IPS-18a (cell line): ENCODE data around the gene DNAH6.

Experiments used
- H3K27ac ChIP-seq: one replicate; pipeline ENCODE4 v1.5.1; 2013; ENCODE audit warnings: low read length
- H3K27me3 ChIP-seq: one replicate; pipeline ENCODE4 v1.6.1; 2013; ENCODE audit warnings: mild to moderate bottlenecking, low read length; ENCODE audit not compliant: control insufficient read depth, insufficient read depth
- H3K36me3 ChIP-seq: one replicate; pipeline ENCODE4 v1.6.1; 2013; ENCODE audit warnings: low read depth, low read length; ENCODE audit not compliant: control insufficient read depth
- H3K4me1 ChIP-seq: one replicate; pipeline ENCODE4 v1.6.1; 2013; ENCODE audit warnings: low read depth, low read length; ENCODE audit not compliant: control insufficient read depth
- H3K4me3 ChIP-seq: one replicate; pipeline ENCODE4 v1.5.1; 2013; ENCODE audit warnings: low read length
- H3K9ac ChIP-seq: one replicate; pipeline ENCODE4 v1.6.1; 2013; ENCODE audit warnings: mild to moderate bottlenecking, low read length, moderate library complexity
- H3K9me3 ChIP-seq: one replicate; pipeline ENCODE4 v1.6.1; 2013; ENCODE audit warnings: low read depth, low read length; ENCODE audit not compliant: control insufficient read depth

The DNAH6 gene

GRCh38 chr2:84704505-84705244, 188.4 kb downstream of the DNAH6 start:
- Histone ChIP-seq H3K9me3 (peaks cover 5% of the 10 kb centered on the region), H3K4me3 (no peak overlapping the region), H3K36me3 (no peaks in the 10 kb centered on the region), H3K4me1 (no peaks in the 10 kb centered on the region), H3K9ac (no peak overlapping the region), H3K27ac (no peak overlapping the region), H3K27me3 (no peaks in the 10 kb centered on the region)

- Histone ChIP-seq H3K36me3 (no peaks in the 10 kb centered on the region), H3K9ac (no peak overlapping the region), H3K4me3 (no peak overlapping the region), H3K27ac (no peak overlapping the region), H3K4me1 (no peaks in the 10 kb centered on the region), H3K27me3 (no peaks in the 10 kb centered on the region), H3K9me3 (peaks cover 5% of the 10 kb centered on the region)
These were observed 189.6 kb downstream of the DNAH6 start for GRCh38 chr2:84705858-84706257.

- Histone ChIP-seq H3K27ac (no peak overlapping the region), H3K9me3 (no peaks in the 10 kb centered on the region), H3K4me3 (no peak overlapping the region), H3K27me3 (no peaks in the 10 kb centered on the region), H3K4me1 (no peaks in the 10 kb centered on the region), H3K9ac (no peak overlapping the region), H3K36me3 (no peaks in the 10 kb centered on the region)
These were observed 192.1 kb downstream of the DNAH6 start for GRCh38 chr2:84708442-84708841.

- Histone ChIP-seq H3K27ac (no peak overlapping the region), H3K27me3 (no peaks in the 10 kb centered on the region), H3K36me3 (no peaks in the 10 kb centered on the region), H3K4me3 (no peak overlapping the region), H3K4me1 (no peaks in the 10 kb centered on the region), H3K9ac (no peak overlapping the region), H3K9me3 (no peaks in the 10 kb centered on the region)
These were observed 195.4 kb downstream of the DNAH6 start for GRCh38 chr2:84711651-84712050.

- no peak overlapping the region for H3K27ac ChIP-seq
- H3K27me3 ChIP-seq, result no peaks in the 10 kb centered on the region
- H3K9ac ChIP-seq, result no peak overlapping the region
- H3K36me3 ChIP-seq, result no peaks in the 10 kb centered on the region
- no peak overlapping the region for H3K4me3 ChIP-seq
- H3K4me1 ChIP-seq, result no peaks in the 10 kb centered on the region
- H3K9me3 ChIP-seq, result no peaks in the 10 kb centered on the region
These were observed 197.1 kb downstream of the DNAH6 start for GRCh38 chr2:84713441-84713840.

- Histone ChIP-seq H3K27me3 (no peaks in the 10 kb centered on the region), H3K9me3 (no peaks in the 10 kb centered on the region), H3K4me3 (no peak overlapping the region), H3K27ac (no peak overlapping the region), H3K36me3 (no peaks in the 10 kb centered on the region), H3K9ac (no peak overlapping the region), H3K4me1 (no peaks in the 10 kb centered on the region)
These were observed 200.3 kb downstream of the DNAH6 start for GRCh38 chr2:84716564-84716963.

- Histone ChIP-seq H3K4me1 (no peaks in the 10 kb centered on the region), H3K4me3 (no peak overlapping the region), H3K36me3 (no peaks in the 10 kb centered on the region), H3K9ac (no peak overlapping the region), H3K27ac (no peak overlapping the region), H3K27me3 (no peaks in the 10 kb centered on the region), H3K9me3 (no peaks in the 10 kb centered on the region)
These were observed 201.0 kb downstream of the DNAH6 start for GRCh38 chr2:84717302-84717701.

- Histone ChIP-seq H3K27ac (no peak overlapping the region), H3K27me3 (no peaks in the 10 kb centered on the region), H3K36me3 (no peaks in the 10 kb centered on the region), H3K4me3 (no peak overlapping the region), H3K9ac (no peak overlapping the region), H3K4me1 (no peaks in the 10 kb centered on the region), H3K9me3 (no peaks in the 10 kb centered on the region)
These were observed 203.1 kb downstream of the DNAH6 start for GRCh38 chr2:84719434-84719833.

- Histone ChIP-seq H3K9ac (no peak overlapping the region), H3K27me3 (no peaks in the 10 kb centered on the region)
These were observed 207.5 kb downstream of the DNAH6 start for GRCh38 chr2:84723831-84724230.

GRCh38 chr2:84725717-84726116, 209.4 kb downstream of the DNAH6 start:
- no peak overlapping the region for H3K27ac ChIP-seq
- H3K9ac ChIP-seq, result no peak overlapping the region
- no peaks in the 10 kb centered on the region for H3K4me1 ChIP-seq
- H3K27me3 ChIP-seq, result no peaks in the 10 kb centered on the region
- no peak overlapping the region for H3K4me3 ChIP-seq
- no peaks in the 10 kb centered on the region for H3K36me3 ChIP-seq
- no peaks in the 10 kb centered on the region for H3K9me3 ChIP-seq

More at GRCh38 chr2:84723831-84724230, 207.5 kb downstream of the DNAH6 start:
- no peaks in the 10 kb centered on the region for H3K36me3 ChIP-seq
- H3K4me1 ChIP-seq, result no peaks in the 10 kb centered on the region
- no peaks in the 10 kb centered on the region for H3K9me3 ChIP-seq
- H3K27ac ChIP-seq, result no peak overlapping the region
- H3K4me3 ChIP-seq, result no peak overlapping the region

- Histone ChIP-seq H3K9me3 (no peaks in the 10 kb centered on the region), H3K36me3 (no peaks in the 10 kb centered on the region), H3K27ac (no peak overlapping the region), H3K4me1 (no peaks in the 10 kb centered on the region), H3K9ac (no peak overlapping the region), H3K27me3 (no peaks in the 10 kb centered on the region), H3K4me3 (no peak overlapping the region)
These were observed 211.0 kb downstream of the DNAH6 start for GRCh38 chr2:84727315-84727714.

- Histone ChIP-seq H3K4me1 (no peaks in the 10 kb centered on the region), H3K36me3 (no peaks in the 10 kb centered on the region), H3K9me3 (no peaks in the 10 kb centered on the region), H3K4me3 (no peak overlapping the region), H3K9ac (no peak overlapping the region), H3K27me3 (no peaks in the 10 kb centered on the region), H3K27ac (no peak overlapping the region)
These were observed 212.9 kb downstream of the DNAH6 start for GRCh38 chr2:84729224-84729623.
